K562 (cell line): Measurements from ENCODE around the gene RAD51D. TPM values are rescaled to one million over a fixed set of nuclear protein-coding genes. Genes with fewer than 3 reads are reported as not detected.

ENCODE experiments used
- ETS1 ChIP-seq: conservative IDR thresholded peaks from 2 replicates; pipeline ENCODE4 v1.6.1; 2011; ENCODE audit warnings: low read depth, mild to moderate bottlenecking, low read length; ENCODE audit not compliant: control insufficient read depth
- IFI16 ChIP-seq: fragments of 250-450 bp; sonication (Bioruptor Pico); IDR thresholded peaks from 2 replicates; pipeline ENCODE4 v2.1.2; 2022; ENCODE audit warnings: mild to moderate bottlenecking, inconsistent platforms
- MAZ ChIP-seq, 2 experiments: fragments of 450-650 bp in 1 of 2; sonication (generic) in 1 of 2; formaldehyde crosslinking; IDR thresholded peaks in 1 of 2; conservative IDR thresholded peaks in 1 of 2; 2 replicates each; pipeline versions ENCODE4 v1.4.0 to v1.5.0; 2020; ENCODE audit warnings: mild to moderate bottlenecking in 1 of 2, missing genetic modification reagents in 1 of 2
- TCF3 ChIP-seq: sonication (generic); formaldehyde crosslinking; IDR thresholded peaks from 2 replicates; pipeline ENCODE4 v1.4.0; 2020; ENCODE audit warnings: mild to moderate bottlenecking, missing genetic modification reagents
- ZBTB40 ChIP-seq, 2 experiments: fragments of 450-650 bp in 1 of 2; sonication (generic) in 1 of 2; formaldehyde crosslinking in 1 of 2; IDR thresholded peaks; 2 replicates each; pipeline versions ENCODE4 v1.7.1 to v1.9.0; 2016 to 2022; ENCODE audit warnings: inconsistent platforms in 1 of 2, mild to moderate bottlenecking in 1 of 2, missing genetic modification reagents in 1 of 2
- ZNF407 ChIP-seq: fragments of 450-650 bp; IDR thresholded peaks from 2 replicates; pipeline ENCODE4 v1.6.1; 2016; ENCODE audit warnings: low read depth
- ZNF583 ChIP-seq: fragments of 250-450 bp; sonication (Bioruptor Pico); IDR thresholded peaks from 2 replicates; pipeline ENCODE4 v1.4.0; 2020
- polyA plus RNA-seq, 8 experiments: library from polyadenylated mRNA; depleted of rRNA in 4 of 8; stranded (reverse) in 5 of 8; unstranded in 3 of 8; fragments of >200 nt; fragmentation: Nextera tagmentation in 2 of 8; fragmentation: Illumina TruSeq in 1 of 8; extraction: Ambion mirVana in 2 of 8; extraction: Trizol in 1 of 8; gene quantifications; 2 replicates each; pipeline versions ENCODE4 v1.2.1 to v1.2.3, GENCODE V29; 2011 to 2014; ENCODE audit warnings: inconsistent platforms in 1 of 8, missing spikeins in 1 of 8
- total RNA-seq, 7 experiments: library from RNA; depleted of rRNA in 6 of 7; stranded (reverse); fragments of >200 nt in 6 of 7; fragmentation: Illumina TruSeq in 2 of 7; extraction: Trizol in 2 of 7; gene quantifications; 2 replicates each; pipeline versions ENCODE4 v1.2.1 to v1.2.3, GENCODE V29; 2011 to 2021; ENCODE audit warnings: low replicate concordance in 1 of 7

The RAD51D gene
- total and polyA plus RNA-seq, 9 of the 15 experiments (the other 6 are each of a cell fraction or from before 2014, with no cell fraction given): 2.2 to 16.9 (median 8.7) TPM

- TF ChIP-seq ZNF407 (no peak), IFI16 (CRISPR knock-in tag) (no peak), TCF3 (CRISPR knock-in tag) (no peak), ZBTB40 (IDR thresholded peaks at IDR 0.05) (peak; percentile 82), ZBTB40 (CRISPR knock-in tag; IDR thresholded peaks at IDR 0.05) (no peak), ZNF583 (CRISPR knock-in tag) (no peak), MAZ (CRISPR knock-in tag; conservative IDR thresholded peaks at IDR 0.05 in 1 of 2, IDR thresholded peaks at IDR 0.05 in 1 of 2) (no peak), ETS1 (no peak)
These were observed 68.5 kb downstream of the RAD51D start (continued) for GRCh38 chr17:35051183-35051578.
